GM13976 (cell line): ENCODE measurements around the gene ZNF367.

Experiments used
- DNase-seq: peaks from one replicate; pipeline ENCODE4 v3.0.0; 2012; ENCODE audit warnings: low spot score
- CTCF ChIP-seq: IDR thresholded peaks from 2 replicates; pipeline ENCODE4 v1.5.1; 2012; ENCODE audit warnings: borderline replicate concordance, mild to moderate bottlenecking; ENCODE audit not compliant: insufficient read depth; ENCODE audit errors: extremely low read depth, missing control alignments, control extremely low read depth
- in situ Hi-C: fragments of 300-500 bp; cut with MboI; formaldehyde crosslinking; loops from one replicate; pipeline ENCODE4 v1.12.0; 2022; ENCODE audit warnings: low sequenced_read_pairs, mixed read lengths, inconsistent platforms; ENCODE audit not compliant: unreplicated experiment

Gene ZNF367

GRCh38 chr9:96408409-96409280 is 9.5 kb downstream of the ZNF367 start:
- DNase-seq: no peak
- TF ChIP-seq CTCF: no peak
- in situ Hi-C loops: no loop called here

- DNase-seq: no peak
- no peak for TF ChIP-seq CTCF
Measured at GRCh38 chr9:96400132-96400910, 17.8 kb downstream of the ZNF367 start.

GRCh38 chr9:96399325-96399633 is 18.9 kb downstream of the ZNF367 start:
- TF ChIP-seq CTCF: no peak
- no peak for DNase-seq
- in situ Hi-C loops: no loop called here

More at GRCh38 chr9:96400132-96400910, 17.8 kb downstream of the ZNF367 start:
- in situ Hi-C loops: no loop called here

- in situ Hi-C loops: no loop called here
- no peak for DNase-seq
- TF ChIP-seq CTCF: no peak
Measured at GRCh38 chr9:96398582-96399324, 19.4 kb downstream of the ZNF367 start.

GRCh38 chr9:96395964-96396363 is 22.2 kb downstream of the ZNF367 start:
- in situ Hi-C loops: no loop called here

More at GRCh38 chr9:96395964-96396363, 22.2 kb downstream of the ZNF367 start:
- TF ChIP-seq CTCF: no peak
- DNase-seq: no peak
